Astrocyte of the spinal cord (primary cell): ENCODE measurements around the gene C3orf52.

Experiments
- DNase-seq: peaks from one replicate; pipeline ENCODE4 v3.0.0; 2011; ENCODE audit warnings: low read depth, low spot score
- H3K4me3 ChIP-seq: 2 replicates; pipeline ENCODE4 v1.5.1; 2011; ENCODE audit warnings: low read depth, mild to moderate bottlenecking, low read length, moderate library complexity
- CTCF ChIP-seq: IDR thresholded peaks from 2 replicates; pipeline ENCODE4 v1.5.1; 2012; ENCODE audit warnings: low read depth, mild to moderate bottlenecking, low read length, inconsistent platforms
- in situ Hi-C: cut with HindIII; loops from 2 replicates; pipeline ENCODE4 v1.10.0; 2017; ENCODE audit warnings: low sequenced_read_pairs

Gene C3orf52

GRCh38 chr3:112141293-112141692, 55.1 kb downstream of the C3orf52 start:
- in situ Hi-C loops, result no loop called here
- H3K4me3 ChIP-seq, result no peak overlapping the region
- DNase-seq, result no peak
- TF ChIP-seq CTCF, result no peak

- TF ChIP-seq CTCF, result no peak
- no peak for DNase-seq
- H3K4me3 ChIP-seq, result no peak overlapping the region
- in situ Hi-C loops, result no loop called here
These were observed 57.1 kb downstream of the C3orf52 start for GRCh38 chr3:112143251-112143650.

- in situ Hi-C loops, result no loop called here
- no peak overlapping the region for H3K4me3 ChIP-seq
- TF ChIP-seq CTCF, result no peak
- no peak for DNase-seq
These were observed 57.5 kb downstream of the C3orf52 start for GRCh38 chr3:112143689-112144088.

GRCh38 chr3:112149136-112149535, 62.9 kb downstream of the C3orf52 start:
- no peak for DNase-seq
- in situ Hi-C loops, result no loop called here
- no peak overlapping the region for H3K4me3 ChIP-seq
- TF ChIP-seq CTCF, result no peak

GRCh38 chr3:112167758-112168157, 81.6 kb downstream of the C3orf52 start:
- no peak for DNase-seq
- no peak for TF ChIP-seq CTCF
- in situ Hi-C loops, result no loop called here
- no peak overlapping the region for H3K4me3 ChIP-seq
